HepG2 (cell line): ENCODE measurements around the gene CHKA. TPM values are rescaled to one million over a fixed set of nuclear protein-coding genes. Genes with fewer than 3 reads are reported as not detected.
A peak's percentile ranks its signal among the peaks of the same experiment; 100 is the strongest.

ENCODE experiments used
- ATM ChIP-seq: fragments of 450-650 bp; IDR thresholded peaks from 2 replicates; pipeline ENCODE4 v1.7.1; 2017; ENCODE audit warnings: mild to moderate bottlenecking, borderline replicate concordance
- CHD2 ChIP-seq: IDR thresholded peaks from 2 replicates; pipeline ENCODE4 v1.6.1; 2011; ENCODE audit warnings: low read depth, low read length, improper control_type of control experiment
- CHD4 ChIP-seq: fragments of 200-600 bp; sonication (generic); IDR thresholded peaks from 2 replicates; pipeline ENCODE4 v1.7.0; 2017; ENCODE audit warnings: mild to moderate bottlenecking, low read length, borderline replicate concordance
- ELF1 ChIP-seq: sonication (generic); formaldehyde crosslinking; IDR thresholded peaks from 2 replicates; pipeline ENCODE4 v1.4.0; 2020; ENCODE audit warnings: missing genetic modification reagents
- FOSL1 ChIP-seq: sonication (generic); formaldehyde crosslinking; IDR thresholded peaks from 2 replicates; pipeline ENCODE4 v1.9.0; 2021; ENCODE audit warnings: missing genetic modification reagents, borderline replicate concordance
- HIVEP1 ChIP-seq: sonication (generic); formaldehyde crosslinking; IDR thresholded peaks from 2 replicates; pipeline ENCODE4 v1.4.0; 2020; ENCODE audit warnings: mild to moderate bottlenecking, missing genetic modification reagents
- LCORL ChIP-seq, 2 experiments: fragments of 450-650 bp in 1 of 2; sonication (generic) in 1 of 2; formaldehyde crosslinking in 1 of 2; IDR thresholded peaks; 2 replicates each; pipeline versions ENCODE4 v1.5.0 to v1.6.1; 2017 to 2020; ENCODE audit warnings: antibody characterized with exemption in 1 of 2, missing genetic modification reagents in 1 of 2
- MED13 ChIP-seq: sonication (generic); formaldehyde crosslinking; IDR thresholded peaks from 2 replicates; pipeline ENCODE4 v1.5.0; 2020; ENCODE audit warnings: missing genetic modification reagents
- MIXL1 ChIP-seq: IDR thresholded peaks from 2 replicates; pipeline ENCODE4 v1.6.1; 2016
- NFATC3 ChIP-seq: sonication (generic); formaldehyde crosslinking; IDR thresholded peaks from 2 replicates; pipeline ENCODE4 v1.5.1; 2020; ENCODE audit warnings: mild to moderate bottlenecking, missing genetic modification reagents
- NR3C1 ChIP-seq: sonication (generic); formaldehyde crosslinking; IDR thresholded peaks from 2 replicates; pipeline ENCODE4 v1.4.0; 2020; ENCODE audit warnings: missing genetic modification reagents
- PBX3 ChIP-seq: sonication (generic); formaldehyde crosslinking; IDR thresholded peaks from 2 replicates; pipeline ENCODE4 v1.8.1; 2023; ENCODE audit warnings: missing genetic modification reagents, inconsistent platforms, borderline replicate concordance
- PCBP2 ChIP-seq: fragments of 200-400 bp; formaldehyde crosslinking; optimal IDR thresholded peaks from 2 replicates; pipeline ENCODE3; 2018; ENCODE audit warnings: low read length, low read depth; ENCODE audit not compliant: poor library complexity, severe bottlenecking
- POGZ ChIP-seq: sonication (generic); formaldehyde crosslinking; IDR thresholded peaks from 2 replicates; pipeline ENCODE4 v1.4.0; 2020; ENCODE audit warnings: mild to moderate bottlenecking, missing genetic modification reagents
- RAD51 ChIP-seq: fragments of 450-650 bp; IDR thresholded peaks from 2 replicates; pipeline ENCODE4 v1.6.1; 2016; ENCODE audit warnings: borderline replicate concordance
- TAF15 ChIP-seq: fragments of 200-400 bp; formaldehyde crosslinking; IDR thresholded peaks from one replicate; pipeline ENCODE4 v1.6.1; 2018; ENCODE audit warnings: mild to moderate bottlenecking, low read depth, low read length; ENCODE audit not compliant: poor library complexity, severe bottlenecking
- TARDBP ChIP-seq: sonication (generic); formaldehyde crosslinking; IDR thresholded peaks from 2 replicates; pipeline ENCODE4 v1.8.0; 2022; ENCODE audit warnings: mild to moderate bottlenecking, missing genetic modification reagents
- ZBTB38 ChIP-seq: sonication (generic); formaldehyde crosslinking; IDR thresholded peaks from 2 replicates; pipeline ENCODE4 v1.5.1; 2020; ENCODE audit warnings: mild to moderate bottlenecking, missing genetic modification reagents
- ZFP91 ChIP-seq: sonication (generic); formaldehyde crosslinking; IDR thresholded peaks from 2 replicates; pipeline ENCODE4 v1.9.0; 2022; ENCODE audit warnings: missing genetic modification reagents, mild to moderate bottlenecking, borderline replicate concordance
- ZNF337 ChIP-seq: sonication (generic); formaldehyde crosslinking; IDR thresholded peaks from 2 replicates; pipeline ENCODE4 v1.5.1; 2020; ENCODE audit warnings: missing genetic modification reagents, low read depth, mild to moderate bottlenecking, borderline replicate concordance
- ZNF782 ChIP-seq: sonication (generic); formaldehyde crosslinking; IDR thresholded peaks from 2 replicates; pipeline ENCODE4 v1.4.0; 2020; ENCODE audit warnings: missing genetic modification reagents, mild to moderate bottlenecking, borderline replicate concordance
- ZNF784 ChIP-seq: sonication (generic); formaldehyde crosslinking; IDR thresholded peaks from 2 replicates; pipeline ENCODE4 v1.5.1; 2020; ENCODE audit warnings: missing genetic modification reagents, mild to moderate bottlenecking, borderline replicate concordance
- ZSCAN25 ChIP-seq: sonication (generic); formaldehyde crosslinking; IDR thresholded peaks from 2 replicates; pipeline ENCODE4 v1.8.0; 2022; ENCODE audit warnings: mild to moderate bottlenecking, missing genetic modification reagents
- polyA plus RNA-seq, 8 experiments: library from polyadenylated mRNA; depleted of rRNA in 3 of 8; stranded (reverse) in 7 of 8; unstranded in 1 of 8; fragments of >200 nt; fragmentation: Illumina TruSeq in 4 of 8; extraction: Trizol in 4 of 8; gene quantifications; 2 replicates each; pipeline versions ENCODE4 v1.2.1 to v1.2.3, GENCODE V29; 2011 to 2016; ENCODE audit warnings: low read depth in 4 of 8, missing spikeins in 1 of 8, mixed read lengths in 1 of 8; ENCODE audit not compliant: insufficient read depth in 1 of 8
- total RNA-seq, 5 experiments: library from RNA; depleted of rRNA; stranded (reverse); fragments of >200 nt; fragmentation: Illumina TruSeq; extraction: Trizol; gene quantifications; 2 replicates each; pipeline ENCODE4 v1.2.3, GENCODE V29; 2016; ENCODE audit warnings: low read depth in 1 of 5
- TF ChIP-seq, protein P1 (sequence below): sonication (generic); formaldehyde crosslinking; IDR thresholded peaks from 2 replicates; pipeline ENCODE4 v1.5.0; 2020; ENCODE audit warnings: missing genetic modification reagents, mild to moderate bottlenecking, borderline replicate concordance
- TF ChIP-seq, protein P2 (sequence below): sonication (generic); formaldehyde crosslinking; IDR thresholded peaks from 2 replicates; pipeline ENCODE4 v1.4.0; 2020; ENCODE audit warnings: missing genetic modification reagents

CHKA gene
- total and polyA plus RNA-seq, 2 of the 13 experiments (the other 11 are each of a cell fraction or from before 2014, with no cell fraction given): 71.6 to 92.7 TPM

- peak; percentile 64; the same call in 1 of the 2 replicates for TF ChIP-seq ZFP91 (CRISPR knock-in tag)
- TF ChIP-seq CHD4: 0 out of 2 replicates have a peak, but pooled peaks have one; percentile 59
- peak; percentile 46; the same call in 1 of the 2 replicates for TF ChIP-seq ZBTB38 (CRISPR knock-in tag)
- TF ChIP-seq MED13 (CRISPR knock-in tag): 0 out of 2 replicates have a peak, but pooled peaks have one; percentile 25
- no peak for TF ChIP-seq PBX3 (CRISPR knock-in tag)
- no peak for TF ChIP-seq RAD51
- TF ChIP-seq, protein P1, sequence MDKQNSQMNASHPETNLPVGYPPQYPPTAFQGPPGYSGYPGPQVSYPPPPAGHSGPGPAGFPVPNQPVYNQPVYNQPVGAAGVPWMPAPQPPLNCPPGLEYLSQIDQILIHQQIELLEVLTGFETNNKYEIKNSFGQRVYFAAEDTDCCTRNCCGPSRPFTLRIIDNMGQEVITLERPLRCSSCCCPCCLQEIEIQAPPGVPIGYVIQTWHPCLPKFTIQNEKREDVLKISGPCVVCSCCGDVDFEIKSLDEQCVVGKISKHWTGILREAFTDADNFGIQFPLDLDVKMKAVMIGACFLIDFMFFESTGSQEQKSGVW: no peak
- 0 out of 2 replicates have a peak, but pooled peaks have one; percentile 35 for TF ChIP-seq TARDBP (CRISPR knock-in tag)
- no peak for TF ChIP-seq LCORL (IDR thresholded peaks at IDR 0.05)
- peak; percentile 39; the same call in 1 of the 2 replicates for TF ChIP-seq LCORL (CRISPR knock-in tag; IDR thresholded peaks at IDR 0.05)
- TF ChIP-seq MIXL1: no peak
- TF ChIP-seq TAF15: no peak
- TF ChIP-seq NR3C1 (CRISPR knock-in tag): no peak
- TF ChIP-seq ZSCAN25 (CRISPR knock-in tag): peak; percentile 51; the same call in 1 of the 2 replicates
- no peak for TF ChIP-seq PCBP2
- no peak for TF ChIP-seq ATM
- TF ChIP-seq FOSL1: no peak
- TF ChIP-seq HIVEP1: 0 out of 2 replicates have a peak, but pooled peaks have one; percentile 19
- no peak for TF ChIP-seq ZNF337
- TF ChIP-seq POGZ (CRISPR knock-in tag): no peak
- TF ChIP-seq NFATC3 (CRISPR knock-in tag): no peak
- TF ChIP-seq CHD2: no peak
- TF ChIP-seq, protein P2, sequence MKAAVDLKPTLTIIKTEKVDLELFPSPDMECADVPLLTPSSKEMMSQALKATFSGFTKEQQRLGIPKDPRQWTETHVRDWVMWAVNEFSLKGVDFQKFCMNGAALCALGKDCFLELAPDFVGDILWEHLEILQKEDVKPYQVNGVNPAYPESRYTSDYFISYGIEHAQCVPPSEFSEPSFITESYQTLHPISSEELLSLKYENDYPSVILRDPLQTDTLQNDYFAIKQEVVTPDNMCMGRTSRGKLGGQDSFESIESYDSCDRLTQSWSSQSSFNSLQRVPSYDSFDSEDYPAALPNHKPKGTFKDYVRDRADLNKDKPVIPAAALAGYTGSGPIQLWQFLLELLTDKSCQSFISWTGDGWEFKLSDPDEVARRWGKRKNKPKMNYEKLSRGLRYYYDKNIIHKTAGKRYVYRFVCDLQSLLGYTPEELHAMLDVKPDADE: no peak
- TF ChIP-seq ZNF784 (CRISPR knock-in tag): peak; percentile 54; the same call in 1 of the 2 replicates
- no peak for TF ChIP-seq ELF1 (CRISPR knock-in tag)
- TF ChIP-seq ZNF782 (CRISPR knock-in tag): no peak
Observed at GRCh38 chr11:68003846-68004550, 117.2 kb downstream of the CHKA start, which contains the start of gene UNC93B1 (continued).
